GM18868 (cell line): ENCODE measurements around the gene MDM2.
"Not testable (repeated sequence)": the region's sequence is repeated elsewhere in the genome, so short reads cannot be mapped to it uniquely, and the experiment has no call there.

ENCODE experiments used
- ATAC-seq: cut with Tn5 transposase; IDR thresholded peaks from one replicate; pipeline ENCODE4 v1.9.1; 2021; ENCODE audit warnings: mild to moderate bottlenecking, moderate library complexity; ENCODE audit not compliant: unreplicated experiment

MDM2 gene

DNA sequence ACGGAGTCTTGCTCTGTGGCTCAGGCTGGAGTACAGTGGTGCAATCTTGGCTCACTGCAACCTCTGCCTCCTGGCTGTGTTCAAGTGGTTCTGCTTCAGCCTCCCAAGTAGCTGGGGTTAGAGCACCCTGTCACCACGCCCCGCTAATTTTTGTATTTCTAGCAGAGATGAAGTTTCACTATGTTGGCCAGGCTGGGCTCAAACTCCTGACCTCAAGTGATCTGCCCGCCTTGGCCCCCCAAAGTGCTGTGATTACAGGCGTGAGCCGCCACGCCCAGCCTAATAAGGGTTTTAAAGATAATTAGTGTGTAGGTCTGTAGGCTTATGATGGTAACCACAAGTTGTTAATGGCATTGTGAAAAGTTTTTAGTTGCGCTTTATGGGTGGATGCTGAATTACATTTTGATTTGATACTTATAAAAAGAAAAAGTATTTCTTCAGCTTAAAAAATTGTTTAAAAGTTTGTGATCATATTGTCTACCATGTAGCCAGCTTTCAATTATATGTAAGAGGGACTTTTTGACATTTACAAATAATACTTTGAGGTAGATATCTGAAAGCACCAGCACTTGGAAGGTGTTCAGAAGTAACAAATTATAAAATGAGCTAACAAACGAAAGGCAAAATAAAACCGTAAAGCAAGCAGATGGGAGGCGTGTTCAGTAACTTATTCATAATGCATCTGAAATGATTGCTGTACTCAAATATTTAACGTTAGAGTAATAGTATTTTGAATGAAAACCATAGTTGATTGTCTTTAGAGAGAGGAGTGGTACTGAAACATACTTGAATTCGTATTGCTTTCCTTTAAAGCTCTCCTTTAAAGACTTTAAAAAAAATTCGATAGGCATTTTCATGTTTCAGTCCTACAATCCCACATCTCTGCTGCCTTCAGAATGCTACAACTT lies 37.1 kb downstream of the MDM2 start:
- ATAC-seq, result no peak

GRCh38 chr12:68846811-68847210 lies 38.8 kb downstream of the MDM2 start:
- ATAC-seq, result no peak

DNA sequence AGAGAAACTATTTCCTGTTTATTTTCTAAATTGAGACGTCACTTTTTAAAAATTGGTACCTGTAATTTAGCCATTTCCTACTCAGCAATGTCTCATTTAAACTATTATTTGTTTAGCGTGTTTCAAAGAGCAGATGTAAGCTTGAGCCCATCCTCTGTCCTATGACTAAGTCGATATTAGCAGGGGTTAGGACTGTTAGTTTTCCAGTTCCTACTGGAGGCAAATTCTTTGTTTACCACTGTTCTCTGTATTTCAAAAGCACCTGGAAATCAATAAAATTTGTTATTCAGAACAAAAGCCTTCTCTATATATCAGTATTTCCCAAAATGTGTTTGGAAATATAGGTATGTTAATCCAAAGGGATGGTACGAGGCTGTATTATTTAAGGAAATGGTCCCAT lies 42.4 kb downstream of the MDM2 start:
- ATAC-seq, result no peak

DNA sequence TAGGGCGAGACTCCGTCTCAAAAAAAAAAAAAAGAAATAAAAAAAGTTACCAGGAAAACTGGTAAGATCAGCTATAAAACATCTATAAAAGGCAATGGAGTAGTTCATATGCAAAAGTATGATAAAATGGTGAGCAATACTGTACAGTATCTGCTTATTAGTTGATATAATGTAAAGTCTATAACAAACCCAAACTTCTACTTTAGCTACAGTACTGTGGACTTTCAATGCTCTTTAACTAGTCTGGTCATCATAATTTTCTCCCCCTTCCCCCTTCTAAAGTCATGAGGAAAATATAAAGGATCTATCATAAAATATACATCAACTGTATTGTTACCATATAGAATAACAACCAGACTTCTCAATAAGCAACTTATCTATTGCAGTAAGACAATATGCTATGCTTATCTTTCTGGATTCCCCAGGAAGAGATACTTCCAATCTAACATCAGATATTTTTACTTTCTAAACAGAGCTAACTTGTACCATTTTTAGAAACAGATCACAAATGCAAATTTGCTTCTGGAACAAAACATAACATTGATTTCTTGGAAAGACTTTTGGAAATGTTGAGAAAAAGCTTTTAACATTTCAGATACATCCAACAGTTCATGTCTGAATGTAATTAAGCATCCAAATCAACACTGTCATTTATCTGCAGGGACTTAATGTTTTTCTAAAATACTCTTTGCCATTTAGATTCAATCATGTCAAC lies 43.8 kb downstream of the MDM2 start:
- ATAC-seq, result no peak

- ATAC-seq, result no peak
Measured at GRCh38 chr12:68853396-68854077, 45.6 kb downstream of the MDM2 start.

- no peak for ATAC-seq
Measured at GRCh38 chr12:68854078-68854468, 46.1 kb downstream of the MDM2 start.

- ATAC-seq, result no peak
Measured at GRCh38 chr12:68854554-68854953, 46.6 kb downstream of the MDM2 start.

DNA sequence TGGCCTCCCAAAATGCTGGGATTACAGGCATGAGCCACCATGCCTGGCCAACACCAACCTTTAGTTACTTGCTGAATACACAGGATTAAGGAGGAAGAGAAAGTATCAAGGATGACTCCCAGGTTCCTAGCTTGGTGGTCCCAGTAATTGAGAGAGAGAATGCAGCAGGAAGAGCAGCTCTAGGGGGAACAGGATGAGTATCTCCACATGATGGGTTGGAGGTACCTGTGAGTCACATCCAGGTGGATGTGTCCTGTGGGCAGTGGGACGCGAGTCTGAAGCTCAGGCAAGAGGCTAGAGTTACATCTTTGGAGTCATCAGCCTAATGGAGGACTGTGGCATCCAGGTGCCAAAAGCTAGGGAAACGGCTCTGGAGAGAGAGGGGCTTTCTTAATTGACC lies 47.1 kb downstream of the MDM2 start:
- no peak for ATAC-seq

- ATAC-seq, result no peak
Measured at GRCh38 chr12:68855771-68856170, 47.8 kb downstream of the MDM2 start.

DNA sequence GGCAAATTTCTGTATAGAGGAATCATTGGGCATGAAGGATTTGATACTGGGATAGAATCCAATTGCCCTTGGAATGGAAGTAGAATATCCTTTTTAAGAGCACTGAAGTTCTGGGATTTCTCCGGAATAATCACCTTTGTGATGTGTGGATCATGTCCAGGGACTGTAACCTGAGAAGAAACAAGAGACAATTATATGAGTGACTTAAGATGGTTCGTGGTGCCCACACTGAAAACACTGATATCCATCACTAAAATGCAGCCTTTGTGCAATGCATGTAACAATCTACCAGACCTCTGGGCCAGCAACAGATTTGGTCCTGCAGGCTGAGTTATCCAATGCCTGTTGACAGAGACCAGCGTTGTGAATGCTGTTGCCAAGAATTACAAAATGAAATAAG lies 48.5 kb downstream of the MDM2 start:
- ATAC-seq, result no peak

- no peak for ATAC-seq
Measured at GRCh38 chr12:68861890-68862289, 53.9 kb downstream of the MDM2 start.

DNA sequence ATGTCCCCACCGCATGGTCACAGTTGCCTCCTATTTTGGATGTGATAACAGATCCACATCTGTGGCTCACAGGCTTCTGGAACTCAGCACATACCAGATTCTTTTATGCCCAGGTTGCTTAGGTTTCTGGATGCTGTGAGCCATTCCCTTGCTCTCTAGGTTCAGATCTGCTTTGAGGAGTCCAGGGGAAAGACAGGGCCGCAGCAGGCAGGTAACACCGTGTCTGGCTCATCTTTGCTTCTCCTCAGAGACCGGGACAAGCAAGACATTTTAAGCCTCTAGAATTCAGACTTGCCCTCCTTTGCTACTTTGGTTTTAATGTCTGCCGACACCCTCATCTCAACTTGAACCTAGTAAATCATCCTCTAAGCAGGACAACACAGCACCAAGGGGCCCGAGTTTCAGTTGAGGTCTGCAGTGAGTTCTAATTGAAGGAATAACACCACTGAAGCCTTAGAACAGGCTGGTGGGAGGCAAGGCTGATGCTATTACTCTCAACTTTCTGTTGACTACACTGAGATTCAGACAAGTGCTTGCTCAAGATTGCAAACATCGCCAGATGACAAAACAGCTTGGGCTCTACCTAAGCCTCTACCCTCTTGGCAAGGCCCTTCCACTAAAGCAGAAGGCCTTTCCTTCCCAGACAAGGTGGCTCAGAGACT lies 55.3 kb downstream of the MDM2 start:
- no peak for ATAC-seq

DNA sequence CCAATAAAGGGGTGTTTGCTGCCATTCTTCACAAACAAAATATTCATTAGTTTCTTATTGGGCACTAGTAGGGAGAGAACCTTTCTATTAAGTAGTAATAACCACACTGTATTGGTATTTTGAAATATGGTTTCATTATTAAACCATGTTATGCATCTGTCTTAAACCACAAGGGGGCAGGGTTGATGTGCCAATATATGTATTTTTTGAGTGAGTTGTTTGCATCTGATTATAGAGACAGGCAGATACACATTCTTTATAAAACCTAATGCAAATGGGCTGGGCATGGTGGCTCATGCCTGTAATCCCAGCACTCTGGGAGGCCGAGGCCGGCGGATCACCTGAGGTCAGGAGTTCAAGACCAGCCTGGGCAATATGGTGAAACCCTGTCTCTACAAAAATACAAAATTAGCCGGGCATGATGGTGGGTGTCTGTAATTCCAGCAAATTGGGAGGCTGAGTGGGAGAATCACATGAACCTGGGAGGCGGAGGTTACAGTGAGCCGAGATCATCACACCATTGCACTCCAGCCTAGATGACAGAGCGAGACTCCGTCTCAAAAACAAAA lies 56.0 kb downstream of the MDM2 start:
- ATAC-seq, result not testable (repeated sequence)

- no peak for ATAC-seq
Measured at GRCh38 chr12:68864604-68865003, 56.6 kb downstream of the MDM2 start.

DNA sequence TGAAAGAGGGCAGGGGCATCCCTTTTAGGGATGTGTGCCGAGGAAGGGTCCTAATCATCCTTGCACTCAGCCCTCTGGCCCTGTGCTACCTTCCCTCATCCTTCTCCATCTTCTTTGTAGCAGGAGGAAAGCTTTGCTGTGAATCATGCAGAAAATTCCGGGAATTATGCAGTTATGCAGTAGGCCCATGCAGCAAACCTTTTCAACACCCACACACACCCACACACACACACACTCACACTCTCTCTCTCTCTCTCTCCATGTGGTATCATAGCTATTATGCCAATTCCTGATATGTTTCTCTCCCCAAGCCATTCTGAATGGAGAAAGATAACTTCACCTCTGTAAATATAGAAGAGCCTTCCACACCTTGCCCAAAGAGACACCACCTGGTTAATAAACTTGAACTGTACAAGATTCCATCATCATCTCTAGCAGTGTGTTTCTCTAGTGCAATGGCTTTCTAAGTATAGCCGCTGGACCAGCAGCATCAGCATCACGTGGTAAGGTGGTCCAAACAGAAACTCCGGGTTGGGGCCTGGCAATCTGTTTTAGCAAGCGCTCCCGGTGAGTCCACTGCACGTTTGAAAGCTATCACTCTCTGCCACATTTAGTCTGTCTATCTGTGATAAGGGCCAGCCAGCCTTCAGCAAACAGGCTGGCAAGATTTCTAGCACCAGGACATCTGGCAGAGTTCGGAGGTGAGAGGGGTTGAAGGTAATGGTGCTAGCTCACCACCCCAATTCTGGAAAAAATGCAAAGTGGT lies 57.6 kb downstream of the MDM2 start:
- no peak for ATAC-seq

- ATAC-seq, result no peak
Measured at GRCh38 chr12:68866950-68867349, 59.0 kb downstream of the MDM2 start.

- no peak for ATAC-seq
Measured at GRCh38 chr12:68867606-68868005, 59.6 kb downstream of the MDM2 start.

GRCh38 chr12:68868043-68868790 lies 60.2 kb downstream of the MDM2 start:
- ATAC-seq, result no peak

DNA sequence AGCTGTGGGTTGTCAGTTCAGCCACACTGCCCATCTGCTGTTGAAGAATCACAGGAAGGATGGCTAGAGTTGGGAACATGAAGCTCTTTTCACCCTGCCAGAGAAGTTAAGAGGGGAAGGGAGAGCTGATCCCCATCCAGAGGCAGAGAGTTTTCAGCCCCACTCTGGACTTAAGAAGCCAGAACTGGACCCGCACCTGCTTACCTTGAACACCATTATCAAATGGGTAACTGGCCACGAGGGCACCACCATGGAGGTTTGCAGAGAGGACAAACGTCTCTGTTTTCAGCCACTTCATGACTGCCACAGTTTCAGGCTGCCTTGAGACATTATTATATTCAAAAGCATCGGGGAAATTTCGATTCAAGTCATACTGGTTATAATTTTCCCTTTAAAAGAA lies 62.0 kb downstream of the MDM2 start:
- no peak for ATAC-seq
